Stimulated activated CD8-positive, alpha-beta memory T cell treated with anti-CD3 and anti-CD28 coated beads, Interleukin-12 subunit alpha, Interleukin-12 subunit beta, amount 100 ng/mL, for 4 hours (primary cell): ENCODE measurements around the gene USP40.

Experiments used
- DNase-seq: peaks from one replicate; pipeline ENCODE4 v3.0.0-alpha.2; 2020; ENCODE audit warnings: low read depth

The USP40 gene

GRCh38 chr2:233556881-233557736 lies 9.5 kb downstream of the USP40 start:
- DNase-seq, result no peak

- DNase-seq, result no peak
Observed at GRCh38 chr2:233553366-233553765, 13.2 kb downstream of the USP40 start.

- no peak for DNase-seq
Observed at GRCh38 chr2:233551491-233551890, 15.1 kb downstream of the USP40 start.

GRCh38 chr2:233546774-233547173 lies 19.8 kb downstream of the USP40 start:
- no peak for DNase-seq

- no peak for DNase-seq
Observed at GRCh38 chr2:233546101-233546500, 20.5 kb downstream of the USP40 start.

GRCh38 chr2:233544200-233544610 lies 22.4 kb downstream of the USP40 start:
- no peak for DNase-seq

GRCh38 chr2:233542507-233542906 lies 24.1 kb downstream of the USP40 start:
- no peak for DNase-seq

GRCh38 chr2:233538741-233539140 lies 27.8 kb downstream of the USP40 start:
- DNase-seq, result no peak

- no peak for DNase-seq
Observed at GRCh38 chr2:233535271-233535670, 31.3 kb downstream of the USP40 start.

GRCh38 chr2:233532971-233533370 lies 33.6 kb downstream of the USP40 start:
- no peak for DNase-seq

GRCh38 chr2:233531955-233532354 lies 34.6 kb downstream of the USP40 start:
- no peak for DNase-seq

GRCh38 chr2:233530381-233530780 lies 36.2 kb downstream of the USP40 start:
- no peak for DNase-seq

- DNase-seq, result no peak
Observed at GRCh38 chr2:233528182-233528581, 38.4 kb downstream of the USP40 start.

GRCh38 chr2:233525791-233526190 lies 40.8 kb downstream of the USP40 start:
- no peak for DNase-seq

- DNase-seq, result no peak
Observed at GRCh38 chr2:233519787-233520611, 46.6 kb downstream of the USP40 start.

- DNase-seq, result no peak
Observed at GRCh38 chr2:233513953-233514655, 52.5 kb downstream of the USP40 start.

- no peak for DNase-seq
Observed at GRCh38 chr2:233503947-233504637, 62.5 kb downstream of the USP40 start.

- DNase-seq, result no peak
Observed at GRCh38 chr2:233503481-233503880, 63.1 kb downstream of the USP40 start.

- no peak for DNase-seq
Observed at GRCh38 chr2:233501198-233502076, 65.1 kb downstream of the USP40 start.

GRCh38 chr2:233499928-233500327 lies 66.7 kb downstream of the USP40 start:
- DNase-seq, result no peak

GRCh38 chr2:233498126-233498525 lies 68.5 kb downstream of the USP40 start:
- no peak for DNase-seq
